Adrenal gland (tissue), 12 donors: ENCODE results near the gene PRR7. TPM values are rescaled to one million over a fixed set of nuclear protein-coding genes. Genes with fewer than 3 reads are reported as not detected.

ENCODE experiments used
- DNase-seq, 7 donors: peaks; one replicate each; pipeline ENCODE4 v3.0.0-alpha.2; 2019 to 2020
- H3K27ac ChIP-seq, 5 donors: fragments of 200-600 bp; sonication (generic) in 4 of 5; 1 replicate in 3 of 5; 2 replicates in 2 of 5; pipeline versions ENCODE4 v1.5.1 to v1.8.0; 2016 to 2020; ENCODE audit warnings: mild to moderate bottlenecking in 1 of 5
- H3K27me3 ChIP-seq: fragments of 200-600 bp; 2 replicates; pipeline ENCODE4 v1.8.0; 2021
- H3K36me3 ChIP-seq, 2 donors: fragments of 200-600 bp; replicated peaks in 1 of 2; 1 replicate in 1 of 2; 2 replicates in 1 of 2; pipeline versions ENCODE4 v1.5.1 to v1.8.0; 2018 to 2022
- H3K4me1 ChIP-seq, 2 donors: fragments of 200-600 bp; replicated peaks in 1 of 2; 1 replicate in 1 of 2; 2 replicates in 1 of 2; pipeline versions ENCODE4 v1.5.1 to v1.8.0; 2018 to 2021
- H3K4me3 ChIP-seq, 4 donors: fragments of 200-600 bp; sonication (generic) in 3 of 4; one replicate each; pipeline ENCODE4 v1.5.1; 2016 to 2018
- H3K9me3 ChIP-seq, 3 donors: fragments of 200-600 bp; sonication (generic) in 1 of 3; replicated peaks in 1 of 3; 1 replicate in 2 of 3; 2 replicates in 1 of 3; pipeline versions ENCODE4 v1.5.1 to v1.8.0; 2016 to 2021
- POLR2A ChIP-seq, 2 donors: fragments of 450-650 bp; IDR thresholded peaks; one replicate each; pipeline ENCODE4 v1.6.1; 2017; ENCODE audit warnings: antibody characterized with exemption in 2 of 2, mild to moderate bottlenecking in 2 of 2, moderate library complexity in 1 of 2
- WGBS, 4 donors: extraction: QIAGEN DNeasy Blood & Tissue Kit in 2 of 4; methylation state at CpG; one replicate each; pipeline versions ENCODE4 v1.1.5 to v1.1.7; 2013 to 2017; 5-methylcytosine and 5-hydroxymethylcytosine counted together
- intact Hi-C, 2 donors: fragments of 100-400 bp; cut with DNase I; formaldehyde crosslinking; loops; one replicate each; pipeline versions ENCODE4 v1.14.1 to v1.15.0; 2022 to 2023
- polyA plus RNA-seq, 3 donors: library from polyadenylated mRNA; stranded (reverse); fragments of 200-250 nt in 2 of 3; fragments of 350-450 nt in 1 of 3; fragmentation: Illumina TruSeq in 1 of 3; extraction: RNeasy Lipid Tissue Mini Kit (QIAGEN cat#74804) in 1 of 3; gene quantifications; one replicate each; pipeline ENCODE4 v1.2.3, GENCODE V29; 2013 to 2014
- total RNA-seq, 9 donors: library from RNA; depleted of rRNA in 4 of 9; stranded (reverse); fragments of >200 nt in 4 of 9; fragments of 120-200 nt in 1 of 9; fragmentation: NEBNext Ultra II Directional in 1 of 9; extraction: Animal tissue kit (Norgen Biotek cat#: 25700) in 1 of 9; gene quantifications; one replicate each; pipeline versions ENCODE4 v1.1.0 to v1.2.4, GENCODE V29; 2013 to 2023
- TF ChIP-seq, protein P1 (sequence below), 6 experiments: fragments of 450-650 bp in 4 of 6; fragments of 200-600 bp in 2 of 6; sonication (generic) in 1 of 6; IDR thresholded peaks; 1 replicate in 5 of 6; 2 replicates in 1 of 6; pipeline versions ENCODE4 v1.5.1 to v1.8.0; 2016 to 2021; ENCODE audit warnings: antibody characterized with exemption in 6 of 6, mild to moderate bottlenecking in 2 of 6, moderate library complexity in 1 of 6
- donor health status: healthy with polysubstance abuse.
- donor health status: Bipolar disorder and iron deficiency.
- donor health status: DM: yes; HTN: yes; CAD: no.
- donor health status: DM: no; HTN: no; CAD: no.
- donor health status: DM: no; HTN: no; CAD: no.
- donor health status: DM: yes; HTN: yes; CAD: no.

The PRR7 gene
- total and polyA plus RNA-seq, 12 donors = 0.55 to 13.5 (median 6.1) TPM; not detected in 1

- H3K27me3 ChIP-seq = no peaks in the 10 kb centered on the region
- DNase-seq = peak in 1 of 7 donors; percentile 73
- intact Hi-C loops = loop anchor here in 1 of 2 donors (10.0 kb wide), 1 partner anchor 138 kb away; the partner anchor contains the start of gene MXD3
- no peak overlapping the region for H3K4me3 ChIP-seq
- 74 to 86% (median 83%) methylated on average over 12 to 17 of the region's 17 CpGs for whole genome bisulfite sequencing, 4 donors
- H3K27ac ChIP-seq = no peak overlapping the region
- TF ChIP-seq, protein P1, sequence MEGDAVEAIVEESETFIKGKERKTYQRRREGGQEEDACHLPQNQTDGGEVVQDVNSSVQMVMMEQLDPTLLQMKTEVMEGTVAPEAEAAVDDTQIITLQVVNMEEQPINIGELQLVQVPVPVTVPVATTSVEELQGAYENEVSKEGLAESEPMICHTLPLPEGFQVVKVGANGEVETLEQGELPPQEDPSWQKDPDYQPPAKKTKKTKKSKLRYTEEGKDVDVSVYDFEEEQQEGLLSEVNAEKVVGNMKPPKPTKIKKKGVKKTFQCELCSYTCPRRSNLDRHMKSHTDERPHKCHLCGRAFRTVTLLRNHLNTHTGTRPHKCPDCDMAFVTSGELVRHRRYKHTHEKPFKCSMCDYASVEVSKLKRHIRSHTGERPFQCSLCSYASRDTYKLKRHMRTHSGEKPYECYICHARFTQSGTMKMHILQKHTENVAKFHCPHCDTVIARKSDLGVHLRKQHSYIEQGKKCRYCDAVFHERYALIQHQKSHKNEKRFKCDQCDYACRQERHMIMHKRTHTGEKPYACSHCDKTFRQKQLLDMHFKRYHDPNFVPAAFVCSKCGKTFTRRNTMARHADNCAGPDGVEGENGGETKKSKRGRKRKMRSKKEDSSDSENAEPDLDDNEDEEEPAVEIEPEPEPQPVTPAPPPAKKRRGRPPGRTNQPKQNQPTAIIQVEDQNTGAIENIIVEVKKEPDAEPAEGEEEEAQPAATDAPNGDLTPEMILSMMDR (IDR thresholded peaks at IDR 0.05) = no peak
- no peak for TF ChIP-seq POLR2A (IDR thresholded peaks at IDR 0.05)
- no peaks in the 10 kb centered on the region for H3K36me3 ChIP-seq
- H3K4me1 ChIP-seq = peaks cover 18 to 33% of the 10 kb centered on the region in 2 donors
- H3K9me3 ChIP-seq = no peaks in the 10 kb centered on the region
Observed at GRCh38 chr5:177452688-177453638, 6.3 kb downstream of the PRR7 start.

DNA sequence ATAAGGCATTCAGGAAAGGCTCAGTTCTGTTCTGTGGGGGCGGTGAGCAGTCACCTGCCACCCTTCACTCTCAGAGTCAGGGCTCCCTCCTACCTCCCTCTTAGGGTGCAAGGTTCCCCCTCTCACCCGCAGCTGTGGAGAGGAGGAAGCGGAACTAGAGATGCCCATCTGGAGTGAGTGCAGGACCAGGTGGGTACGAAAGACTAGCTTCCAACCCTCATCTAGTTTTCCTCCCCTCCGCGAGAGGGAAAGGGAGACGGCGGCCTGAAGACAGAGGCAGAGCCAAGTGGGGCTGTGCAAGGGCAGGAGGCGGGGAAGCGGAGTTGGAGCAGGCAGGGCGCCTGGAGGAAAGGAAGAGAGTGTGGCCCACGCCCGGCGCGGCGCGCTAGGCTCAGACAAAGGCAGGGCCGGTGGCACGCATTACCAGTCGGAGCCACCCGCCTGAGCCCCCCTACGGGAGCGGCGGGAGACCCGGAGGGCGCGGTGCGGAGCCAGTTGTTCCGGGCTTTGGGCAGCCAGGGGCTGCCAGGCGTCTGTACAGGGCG is 7.3 kb downstream of the PRR7 start:
- no peaks in the 10 kb centered on the region for H3K9me3 ChIP-seq
- H3K27me3 ChIP-seq = no peaks in the 10 kb centered on the region
- H3K36me3 ChIP-seq = no peaks in the 10 kb centered on the region
- H3K4me3 ChIP-seq = peak overlapping the region in 1 of 4 donors; percentile 71
- H3K27ac ChIP-seq = peak overlapping the region in 1 of 5 donors; percentile 74
- peak in 5 of 7 donors; percentile 48 to 75 (median 56) for DNase-seq
- H3K4me1 ChIP-seq = peaks cover 14 to 29% of the 10 kb centered on the region in 2 donors
- intact Hi-C loops = loop anchor here in 1 of 2 donors (2.0 to 10.0 kb wide), 2 partner anchors 49 to 139 kb away; partner anchors contain the start of gene MXD3
- peak in 1 of 2 donors; percentile 23 for TF ChIP-seq POLR2A (IDR thresholded peaks at IDR 0.05)
- TF ChIP-seq, protein P1 (IDR thresholded peaks at IDR 0.05) = no peak
- WGBS, 4 donors = 8 to 28% (median 11%) methylated on average over 11 to 31 of the region's 31 CpGs

- peaks cover 14 to 29% of the 10 kb centered on the region in 2 donors for H3K4me1 ChIP-seq
- no peaks in the 10 kb centered on the region for H3K9me3 ChIP-seq
- intact Hi-C loops = loop anchor here (2.0 to 10.0 kb wide), 5 partner anchors 48 to 140 kb away; partner anchors contain the start of gene MXD3 (in 1 of the 2)
- WGBS, 4 donors = 0% methylated on average over 4 to 84 of the region's 84 CpGs
- peak overlapping the region in 2 of 5 donors; percentile 61 to 74 for H3K27ac ChIP-seq
- DNase-seq = peak; percentile 88 to 96 (median 93)
- TF ChIP-seq POLR2A (IDR thresholded peaks at IDR 0.05) = no peak
- TF ChIP-seq, protein P1 (IDR thresholded peaks at IDR 0.05) = peak; percentile 72 to 98 (median 86)
- peak overlapping the region in 2 of 4 donors; percentile 8 to 71 for H3K4me3 ChIP-seq
- H3K27me3 ChIP-seq = no peaks in the 10 kb centered on the region
- no peaks in the 10 kb centered on the region for H3K36me3 ChIP-seq
Observed at GRCh38 chr5:177454397-177455035, 7.9 kb downstream of the PRR7 start.
